22Rv1 (cell line): ENCODE results near the gene SEPTIN5.

ENCODE experiments used
- H3K27ac ChIP-seq: fragments of 450-650 bp; 2 replicates; pipeline ENCODE4 v1.5.1; 2017
- ZFX ChIP-seq: fragments of 450-650 bp; IDR thresholded peaks from 2 replicates; pipeline ENCODE4 v1.6.1; 2017; ENCODE audit warnings: antibody characterized with exemption, borderline replicate concordance
- TF ChIP-seq, protein P1 (sequence below): fragments of 450-650 bp; IDR thresholded peaks from 2 replicates; pipeline ENCODE4 v1.5.1; 2017; ENCODE audit warnings: mild to moderate bottlenecking

SEPTIN5 gene

DNA sequence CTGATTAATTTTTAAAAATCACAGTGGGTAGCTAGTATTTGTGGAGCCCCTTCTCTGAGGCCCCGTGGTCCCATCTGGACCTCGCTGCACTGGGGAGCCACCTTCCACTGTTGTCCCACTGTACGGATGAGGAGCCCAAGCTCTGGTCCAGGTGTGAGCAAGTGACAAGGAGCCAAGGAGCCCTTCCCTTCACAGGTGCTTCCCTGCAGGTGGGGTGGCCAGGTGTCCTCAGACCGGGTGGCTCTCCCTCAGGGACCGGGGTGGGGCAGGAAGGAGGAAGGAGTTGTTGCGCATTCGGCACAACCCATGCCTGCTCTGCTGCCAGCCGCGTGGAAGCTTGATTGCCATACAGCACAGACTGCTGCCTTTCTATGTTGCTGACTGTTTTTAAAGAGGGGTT, 10.4 kb upstream of the SEPTIN5 start:
- TF ChIP-seq ZFX: no peak
- TF ChIP-seq, protein P1, sequence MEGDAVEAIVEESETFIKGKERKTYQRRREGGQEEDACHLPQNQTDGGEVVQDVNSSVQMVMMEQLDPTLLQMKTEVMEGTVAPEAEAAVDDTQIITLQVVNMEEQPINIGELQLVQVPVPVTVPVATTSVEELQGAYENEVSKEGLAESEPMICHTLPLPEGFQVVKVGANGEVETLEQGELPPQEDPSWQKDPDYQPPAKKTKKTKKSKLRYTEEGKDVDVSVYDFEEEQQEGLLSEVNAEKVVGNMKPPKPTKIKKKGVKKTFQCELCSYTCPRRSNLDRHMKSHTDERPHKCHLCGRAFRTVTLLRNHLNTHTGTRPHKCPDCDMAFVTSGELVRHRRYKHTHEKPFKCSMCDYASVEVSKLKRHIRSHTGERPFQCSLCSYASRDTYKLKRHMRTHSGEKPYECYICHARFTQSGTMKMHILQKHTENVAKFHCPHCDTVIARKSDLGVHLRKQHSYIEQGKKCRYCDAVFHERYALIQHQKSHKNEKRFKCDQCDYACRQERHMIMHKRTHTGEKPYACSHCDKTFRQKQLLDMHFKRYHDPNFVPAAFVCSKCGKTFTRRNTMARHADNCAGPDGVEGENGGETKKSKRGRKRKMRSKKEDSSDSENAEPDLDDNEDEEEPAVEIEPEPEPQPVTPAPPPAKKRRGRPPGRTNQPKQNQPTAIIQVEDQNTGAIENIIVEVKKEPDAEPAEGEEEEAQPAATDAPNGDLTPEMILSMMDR: no peak
- no peak overlapping the region for H3K27ac ChIP-seq

DNA sequence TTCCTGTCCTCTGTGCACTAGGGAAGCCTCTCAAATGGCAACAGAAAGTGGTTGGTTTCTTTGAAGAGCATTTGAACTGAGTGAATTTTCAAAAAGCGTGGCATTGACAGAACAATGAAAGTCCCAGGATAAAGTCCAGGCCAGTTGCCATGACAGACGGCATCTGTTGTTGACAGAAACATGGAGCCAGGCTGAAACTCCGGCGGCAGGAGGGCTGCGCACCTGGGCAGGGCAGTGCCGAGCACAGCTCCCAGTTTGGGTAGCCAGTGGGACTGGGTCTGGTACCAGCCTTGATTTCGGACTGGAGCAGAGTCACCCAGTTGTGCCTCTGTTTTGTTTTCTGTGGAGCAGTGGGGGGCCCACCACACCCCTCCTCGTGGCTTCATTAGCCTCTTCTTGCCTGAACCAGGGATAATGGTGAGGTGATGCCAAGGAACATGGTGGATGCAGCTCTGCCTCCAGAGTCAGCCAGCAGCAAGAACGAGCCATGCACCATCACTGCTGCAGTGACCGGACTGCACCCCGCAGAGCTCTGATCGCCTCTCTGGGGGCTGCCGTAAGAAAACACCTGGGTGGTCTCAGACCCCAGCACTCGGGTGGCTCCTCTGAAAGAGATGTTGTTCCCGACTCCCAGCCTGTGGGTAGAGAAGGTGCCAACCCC, 9.8 kb upstream of the SEPTIN5 start:
- TF ChIP-seq ZFX: no peak
- TF ChIP-seq, protein P1: no peak
- no peak overlapping the region for H3K27ac ChIP-seq

GRCh38 chr22:19705181-19705934, 8.9 kb upstream of the SEPTIN5 start:
- H3K27ac ChIP-seq: no peak overlapping the region
- TF ChIP-seq ZFX: no peak
- TF ChIP-seq, protein P1: no peak

DNA sequence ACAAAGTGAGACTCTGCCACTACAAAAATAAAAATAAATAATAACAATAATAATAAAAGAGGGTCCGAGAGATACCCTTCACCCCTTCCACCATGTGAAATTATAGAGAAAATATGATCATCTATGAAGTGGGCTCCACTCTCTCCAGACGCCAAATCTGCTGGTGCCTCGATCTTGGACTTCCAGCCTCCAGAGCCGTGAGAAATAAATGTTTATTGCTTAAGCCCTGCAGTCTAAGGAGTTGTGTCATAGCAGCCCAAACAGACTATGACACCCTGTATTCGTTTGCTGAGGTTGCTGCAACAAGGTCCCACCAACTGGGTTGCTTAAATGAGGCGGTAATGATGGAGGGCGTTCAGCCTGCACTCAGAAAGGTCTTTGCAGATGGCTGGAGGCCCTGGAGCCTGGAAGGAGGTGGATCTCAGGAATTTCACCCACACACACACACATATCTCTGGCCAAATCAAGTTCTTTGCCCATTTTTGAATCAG, 7.6 kb upstream of the SEPTIN5 start:
- TF ChIP-seq, protein P1: no peak
- TF ChIP-seq ZFX: no peak
- H3K27ac ChIP-seq: no peak overlapping the region

DNA sequence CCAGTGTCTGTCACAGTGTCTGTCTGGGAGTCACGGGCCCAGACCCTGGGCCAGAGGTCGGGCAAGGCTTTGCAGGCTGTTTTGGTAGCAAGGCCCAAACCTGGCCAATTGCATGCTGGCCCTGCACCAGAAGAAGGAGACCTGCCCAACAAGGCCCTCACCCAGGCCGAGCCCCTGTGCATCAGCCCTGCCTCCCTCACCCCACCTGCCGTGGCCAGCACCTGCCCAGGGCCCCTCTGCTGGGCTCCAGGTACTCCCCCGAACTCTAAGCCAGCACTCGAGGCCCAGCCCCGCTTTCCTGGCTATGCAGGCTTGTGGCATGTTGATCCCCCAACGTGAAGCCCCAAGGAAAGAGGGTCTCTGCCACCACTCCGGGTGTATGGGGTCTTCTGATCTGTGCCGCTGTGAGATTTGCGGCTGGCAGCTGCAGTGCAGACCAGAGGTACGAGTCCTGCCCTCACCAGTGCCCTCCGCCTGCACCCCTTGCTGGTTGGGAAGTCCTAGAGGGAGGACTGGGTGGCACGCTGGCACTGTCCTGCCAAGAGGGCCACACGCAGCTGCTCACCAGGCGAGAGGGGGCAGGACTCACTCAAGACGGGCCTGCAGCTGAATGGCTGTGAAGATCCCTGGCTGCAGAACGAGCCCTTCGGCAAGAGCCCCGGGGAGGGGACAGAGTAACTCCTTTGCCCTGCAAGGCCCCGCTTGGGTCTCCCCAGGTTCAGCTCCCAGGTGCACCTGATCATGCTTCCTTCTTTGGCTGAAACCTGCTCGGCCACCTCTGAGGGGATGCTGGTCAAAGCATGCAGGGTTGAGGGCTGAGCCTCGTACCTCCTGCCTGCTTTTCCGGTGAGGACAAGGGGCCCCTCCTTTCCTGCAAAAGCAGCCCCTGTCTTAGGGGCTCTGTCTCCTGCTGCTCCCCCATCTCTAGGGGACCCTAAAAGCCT, 6.7 kb upstream of the SEPTIN5 start:
- no peak overlapping the region for H3K27ac ChIP-seq
- TF ChIP-seq ZFX: no peak

DNA sequence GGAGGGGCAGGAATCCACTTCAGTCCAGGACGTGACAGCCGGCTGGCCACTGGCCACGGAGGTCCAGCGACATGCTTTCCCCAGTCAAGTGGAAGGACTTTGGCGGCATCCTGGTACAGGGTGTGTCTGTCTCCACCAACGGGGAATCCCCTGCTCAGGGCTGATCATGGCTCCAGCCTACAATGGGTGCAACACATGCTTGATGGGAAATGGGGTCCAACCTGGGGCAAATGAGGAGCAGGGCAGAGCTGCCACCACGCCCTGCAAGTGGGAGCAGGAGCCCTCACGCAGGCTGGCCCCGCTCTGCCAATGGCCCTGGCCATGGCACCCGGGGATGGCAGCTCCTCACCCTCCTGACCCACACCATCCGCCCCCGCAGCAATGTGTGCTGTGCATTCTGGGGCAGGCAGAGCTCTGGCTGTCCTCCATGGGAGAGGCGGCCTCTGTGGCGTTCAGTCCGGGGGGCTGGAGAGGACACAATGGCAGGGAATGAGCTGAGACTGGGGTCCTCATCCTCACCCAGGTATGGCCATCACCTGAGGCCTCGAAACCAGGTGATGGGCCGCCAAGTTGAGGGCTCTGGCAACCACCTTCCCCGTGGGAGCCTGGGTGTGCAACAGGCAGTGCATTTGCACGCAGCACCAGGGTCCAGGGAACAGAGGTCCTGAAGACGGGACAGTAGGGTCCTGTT, 5.8 kb upstream of the SEPTIN5 start:
- H3K27ac ChIP-seq: no peak overlapping the region
- no peak for TF ChIP-seq ZFX
- TF ChIP-seq, protein P1: no peak

- H3K27ac ChIP-seq: no peak overlapping the region
- TF ChIP-seq, protein P1: no peak
- no peak for TF ChIP-seq ZFX
Observed at GRCh38 chr22:19709063-19709769, 5.1 kb upstream of the SEPTIN5 start.
